Stimulated activated CD4-positive, alpha-beta T cell treated with anti-CD3 and anti-CD28 coated beads, Interleukin-2, amount 100 ng/mL, for 48 hours (primary cell): ENCODE measurements around the gene MAPKBP1.

Source experiments
- DNase-seq, 2 donors: peaks; one replicate each; pipeline ENCODE4 v3.0.0-alpha.2; 2020

The MAPKBP1 gene

DNA sequence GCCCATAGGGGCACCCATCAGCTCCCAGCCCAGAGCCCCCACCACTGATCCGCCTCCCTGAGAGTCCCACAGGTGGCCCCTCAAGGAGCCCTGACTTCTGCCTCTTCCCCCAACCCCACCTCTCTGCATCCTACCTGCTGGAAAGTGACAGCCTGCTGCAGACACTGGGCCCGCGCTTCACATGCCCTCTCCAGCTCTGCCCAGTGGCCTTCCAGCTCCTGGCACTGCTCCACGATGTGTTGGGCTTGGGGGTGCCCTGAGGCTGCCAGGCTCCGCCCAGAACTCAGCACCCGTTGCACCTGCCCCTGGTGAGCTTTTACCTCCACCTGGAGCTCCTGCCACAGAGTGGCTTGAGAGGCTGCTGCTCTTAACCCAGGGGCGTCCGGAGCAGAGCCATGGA is 99.4 kb downstream of the MAPKBP1 start:
- no peak for DNase-seq

DNA sequence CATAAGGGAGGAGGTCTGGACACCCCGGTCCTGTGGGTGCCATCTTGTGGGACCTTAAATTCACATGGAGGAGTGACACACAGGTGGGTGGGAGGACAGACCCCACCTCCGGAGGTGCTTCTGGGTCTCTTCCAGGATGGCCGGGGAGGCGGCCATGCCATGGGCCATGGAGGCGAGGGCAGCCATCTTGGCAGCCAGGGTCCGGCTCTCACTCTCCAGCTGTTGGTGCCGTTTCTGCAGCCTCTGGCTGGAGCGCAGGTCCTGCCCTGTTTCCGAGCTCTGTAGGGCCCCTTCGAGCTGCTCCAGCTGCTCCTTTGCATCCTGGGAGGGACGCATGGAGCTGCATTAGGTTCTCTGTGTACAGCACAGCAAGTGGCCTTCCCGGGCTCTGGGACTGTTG is 100.5 kb downstream of the MAPKBP1 start:
- no peak for DNase-seq

DNA sequence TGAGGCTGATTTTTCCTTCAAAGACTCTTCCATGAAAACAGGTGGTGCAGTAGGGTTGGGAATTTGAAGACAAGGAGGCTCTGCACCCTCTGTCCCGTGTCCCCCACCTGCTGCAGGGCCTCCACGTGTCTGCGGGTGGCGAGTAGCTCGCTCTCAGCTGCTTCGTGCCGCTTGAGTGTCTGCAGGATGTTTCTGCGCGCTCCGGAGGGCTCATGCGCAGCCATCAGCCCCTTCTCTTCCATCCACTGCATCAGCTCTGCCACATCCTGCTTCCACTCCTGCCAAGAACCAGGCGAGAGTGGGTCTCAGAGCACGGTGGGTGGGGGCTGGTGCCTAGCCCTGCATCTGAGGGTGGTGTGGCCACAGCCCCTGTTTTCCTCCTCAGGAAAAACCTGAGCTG is 101.7 kb downstream of the MAPKBP1 start:
- no peak for DNase-seq

DNA sequence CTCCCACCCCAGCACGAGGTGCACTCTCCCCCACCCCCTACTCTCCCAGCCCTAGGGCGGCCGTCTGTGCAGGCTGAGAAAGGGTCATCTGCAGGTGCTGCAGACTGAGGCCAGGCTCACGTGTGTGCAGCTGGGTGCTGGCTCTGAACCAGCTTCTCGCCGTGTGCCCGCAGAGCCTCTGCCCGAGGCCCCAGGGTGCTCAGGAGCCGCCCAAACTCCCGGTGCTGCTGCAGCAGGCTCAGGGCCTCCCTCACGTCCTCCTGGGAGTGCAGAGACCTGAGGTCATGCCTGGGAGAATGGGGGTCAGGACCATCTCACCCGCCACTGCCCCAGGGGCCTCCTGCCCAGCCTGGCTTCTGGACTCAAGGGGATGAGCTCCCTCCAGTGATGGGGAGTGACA is 102.4 kb downstream of the MAPKBP1 start:
- no peak for DNase-seq
